ENCODE measurements around the gene ZC3H4.

The ZC3H4 gene

GRCh38 chr19:47018923-47019322 lies 94.7 kb downstream of the ZC3H4 start:
- DNase-seq, result no peak
